OCI-LY3 (cell line): ENCODE measurements around the gene TMEM91.

Experiments
- H2AFZ ChIP-seq: fragments of 200-600, 300-600 bp; shearing (Covaris generic); 2 replicates; pipeline ENCODE4 v1.6.0; 2014; ENCODE audit warnings: antibody characterized with exemption, low read depth, low read length
- H3K27ac ChIP-seq: fragments of 200-600, 300-600 bp; sonication (generic); 2 replicates; pipeline ENCODE4 v1.5.1; 2014; ENCODE audit warnings: mild to moderate bottlenecking, low read length, moderate library complexity, mixed read lengths
- H3K27me3 ChIP-seq: fragments of 200-600, 300-600 bp; sonication (generic); 2 replicates; pipeline ENCODE4 v1.6.1; 2014; ENCODE audit warnings: low read depth, low read length, mixed read lengths
- H3K36me3 ChIP-seq: fragments of 200-600, 300-600 bp; sonication (generic); replicated peaks from 2 replicates; pipeline ENCODE3; 2014; ENCODE audit warnings: low read depth, low read length, mixed read lengths
- H3K4me1 ChIP-seq: fragments of 300-600, 200-600 bp; sonication (generic); 2 replicates; pipeline ENCODE4 v1.6.1; 2014; ENCODE audit warnings: low read length, mixed read lengths
- H3K4me2 ChIP-seq: fragments of 200-600, 300-600 bp; sonication (generic); 2 replicates; pipeline ENCODE4 v1.6.1; 2014; ENCODE audit warnings: low read length, mixed read lengths
- H3K4me3 ChIP-seq: fragments of 300-600, 200-600 bp; sonication (generic); 2 replicates; pipeline ENCODE4 v1.5.1; 2014; ENCODE audit warnings: antibody characterized with exemption, mild to moderate bottlenecking, low read length, moderate library complexity
- H3K79me2 ChIP-seq: fragments of 300-600, 200-600 bp; shearing (Covaris generic); 2 replicates; pipeline ENCODE4 v1.6.1; 2014; ENCODE audit warnings: mild to moderate bottlenecking, low read length, mixed read lengths
- H3K9ac ChIP-seq: fragments of 300-600, 200-600 bp; shearing (Covaris generic); 2 replicates; pipeline ENCODE4 v1.6.0; 2014; ENCODE audit warnings: mild to moderate bottlenecking, low read length, moderate library complexity
- H3K9me3 ChIP-seq: fragments of 200-600, 300-600 bp; shearing (Covaris generic); 2 replicates; pipeline ENCODE4 v1.6.1; 2014; ENCODE audit warnings: low read length, mixed read lengths; ENCODE audit not compliant: insufficient read depth
- H4K20me1 ChIP-seq: fragments of 200-600, 300-600 bp; sonication (generic); 2 replicates; pipeline ENCODE4 v1.6.1; 2016; ENCODE audit warnings: low read length, mixed read lengths; ENCODE audit not compliant: insufficient read depth
- CTCF ChIP-seq: fragments of 200-600, 300-600 bp; sonication (generic); IDR thresholded peaks from 2 replicates; pipeline ENCODE4 v1.5.1; 2014; ENCODE audit warnings: antibody characterized with exemption, low read length, low read depth
- EZH2phosphoT487 ChIP-seq: fragments of 200-600 bp; shearing (Covaris generic); IDR thresholded peaks from 2 replicates; pipeline ENCODE4 v1.6.1; 2018; ENCODE audit warnings: antibody characterized with exemption, mixed run types, low read depth

The TMEM91 gene

GRCh38 chr19:41416194-41416674 is 39.9 kb downstream of the TMEM91 start:
- no peak overlapping the region for H3K27ac ChIP-seq
- no peaks in the 10 kb centered on the region for H3K4me1 ChIP-seq
- no peak for TF ChIP-seq CTCF
- no peak for TF ChIP-seq EZH2phosphoT487
- no peak overlapping the region for H2AFZ ChIP-seq
- no peaks in the 10 kb centered on the region for H3K27me3 ChIP-seq
- H3K79me2 ChIP-seq, result no peaks in the 10 kb centered on the region
- no peaks in the 10 kb centered on the region for H3K9me3 ChIP-seq
- peaks cover 16% of the 10 kb centered on the region for H3K36me3 ChIP-seq
- no peak overlapping the region for H3K9ac ChIP-seq
- H3K4me2 ChIP-seq, result no peak overlapping the region
- H4K20me1 ChIP-seq, result no peaks in the 10 kb centered on the region
- no peak overlapping the region for H3K4me3 ChIP-seq

- H3K9ac ChIP-seq, result no peak overlapping the region
- no peak overlapping the region for H3K27ac ChIP-seq
- no peak overlapping the region for H3K4me3 ChIP-seq
- no peaks in the 10 kb centered on the region for H3K9me3 ChIP-seq
- peaks cover 11% of the 10 kb centered on the region for H3K36me3 ChIP-seq
- H3K4me2 ChIP-seq, result no peak overlapping the region
- no peak for TF ChIP-seq EZH2phosphoT487
- no peaks in the 10 kb centered on the region for H3K27me3 ChIP-seq
- H3K79me2 ChIP-seq, result no peaks in the 10 kb centered on the region
- H2AFZ ChIP-seq, result no peak overlapping the region
- H4K20me1 ChIP-seq, result no peaks in the 10 kb centered on the region
- no peaks in the 10 kb centered on the region for H3K4me1 ChIP-seq
Observed at GRCh38 chr19:41420101-41420880, 44.0 kb downstream of the TMEM91 start.

- H3K4me2 ChIP-seq, result no peak overlapping the region
Observed at GRCh38 chr19:41421314-41421713, 45.0 kb downstream of the TMEM91 start.

DNA sequence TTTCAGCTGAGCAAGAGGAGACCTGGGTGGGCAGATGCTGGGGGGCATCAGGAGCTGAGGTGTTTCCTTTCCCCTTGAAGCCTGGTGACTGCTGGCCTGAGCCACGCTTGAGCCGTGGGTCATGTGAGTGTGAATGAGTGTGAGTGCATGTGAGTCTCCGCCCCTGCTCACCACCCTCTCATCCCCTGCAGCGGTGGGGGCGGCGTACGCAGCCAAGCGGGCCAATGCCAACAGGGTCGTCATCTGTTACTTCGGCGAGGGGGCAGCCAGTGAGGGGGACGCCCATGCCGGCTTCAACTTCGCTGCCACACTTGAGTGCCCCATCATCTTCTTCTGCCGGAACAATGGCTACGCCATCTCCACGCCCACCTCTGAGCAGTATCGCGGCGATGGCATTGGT is 45.6 kb downstream of the TMEM91 start:
- Histone ChIP-seq H3K79me2 (no peaks in the 10 kb centered on the region), H3K36me3 (peaks cover 11% of the 10 kb centered on the region), H3K27me3 (no peaks in the 10 kb centered on the region), H3K4me2 (no peak overlapping the region), H4K20me1 (no peaks in the 10 kb centered on the region), H3K27ac (no peak overlapping the region), H3K4me3 (no peak overlapping the region), H3K9me3 (no peaks in the 10 kb centered on the region), H3K4me1 (no peaks in the 10 kb centered on the region), H2AFZ (no peak overlapping the region), H3K9ac (no peak overlapping the region)
- no peak for TF ChIP-seq CTCF
- no peak for TF ChIP-seq EZH2phosphoT487

More at GRCh38 chr19:41421314-41421713, 45.0 kb downstream of the TMEM91 start:
- Histone ChIP-seq H3K9me3 (no peaks in the 10 kb centered on the region), H3K9ac (no peak overlapping the region), H3K27ac (no peak overlapping the region), H3K36me3 (peaks cover 11% of the 10 kb centered on the region), H3K4me1 (no peaks in the 10 kb centered on the region), H3K79me2 (no peaks in the 10 kb centered on the region), H3K4me3 (no peak overlapping the region), H2AFZ (no peak overlapping the region), H3K27me3 (no peaks in the 10 kb centered on the region), H4K20me1 (no peaks in the 10 kb centered on the region)
- TF ChIP-seq EZH2phosphoT487 (no peak), CTCF (no peak)
